HG02571 (cell line): ENCODE measurements around the gene DTNBP1.

ENCODE experiments used
- ATAC-seq: cut with Tn5 transposase; IDR thresholded peaks from one replicate; pipeline ENCODE4 v1.9.1; 2021; ENCODE audit warnings: mild to moderate bottlenecking, moderate library complexity; ENCODE audit not compliant: unreplicated experiment

The DTNBP1 gene

GRCh38 chr6:15662326-15663129 is at the start of gene DTNBP1:
Gene DTNBP1, minus strand, starts transcription at chr6:15663028. Its CDS starts 159 bp downstream, at chr6:15662869.
- peak; percentile 72 for ATAC-seq

GRCh38 chr6:15709651-15710269 is 46.9 kb upstream of the DTNBP1 start:
- ATAC-seq: no peak

GRCh38 chr6:15708231-15708630 is 45.4 kb upstream of the DTNBP1 start:
- no peak for ATAC-seq

- no peak for ATAC-seq
These were observed 43.2 kb upstream of the DTNBP1 start for GRCh38 chr6:15705981-15706380.

GRCh38 chr6:15698471-15698870 is 35.6 kb upstream of the DTNBP1 start:
- no peak for ATAC-seq

- ATAC-seq: no peak
These were observed 35.1 kb upstream of the DTNBP1 start for GRCh38 chr6:15697895-15698294.

- peak; percentile 93 for ATAC-seq
These were observed 28.5 kb upstream of the DTNBP1 start for GRCh38 chr6:15691250-15691869.

- no peak for ATAC-seq
These were observed 27.7 kb upstream of the DTNBP1 start for GRCh38 chr6:15690510-15690909.

GRCh38 chr6:15689586-15690482 is 27.0 kb upstream of the DTNBP1 start:
- no peak for ATAC-seq

- no peak for ATAC-seq
These were observed 22.8 kb upstream of the DTNBP1 start for GRCh38 chr6:15685619-15686018.

GRCh38 chr6:15682965-15683822 is 20.4 kb upstream of the DTNBP1 start:
- ATAC-seq: no peak

GRCh38 chr6:15681946-15682345 is 19.1 kb upstream of the DTNBP1 start:
- no peak for ATAC-seq

- no peak for ATAC-seq
These were observed 15.7 kb upstream of the DTNBP1 start for GRCh38 chr6:15678514-15678913.

- ATAC-seq: no peak
These were observed 15.0 kb upstream of the DTNBP1 start for GRCh38 chr6:15677822-15678221.

GRCh38 chr6:15675536-15676220 is 12.8 kb upstream of the DTNBP1 start:
- ATAC-seq: no peak

- ATAC-seq: no peak
These were observed 12.0 kb upstream of the DTNBP1 start for GRCh38 chr6:15674690-15675386.

- no peak for ATAC-seq
These were observed 10.8 kb upstream of the DTNBP1 start for GRCh38 chr6:15673666-15674065.

GRCh38 chr6:15672818-15673217 is 10.0 kb upstream of the DTNBP1 start:
- no peak for ATAC-seq

- no peak for ATAC-seq
These were observed 9.5 kb upstream of the DTNBP1 start for GRCh38 chr6:15672291-15672690.
